G401 (cell line): ENCODE measurements around the gene DNAJC1. TPM values are rescaled to one million over a fixed set of nuclear protein-coding genes. Genes with fewer than 3 reads are reported as not detected.
"Not testable (repeated sequence)": the region's sequence is repeated elsewhere in the genome, so short reads cannot be mapped to it uniquely, and the experiment has no call there.

Experiments
- DNase-seq: peaks from one replicate; pipeline ENCODE4 v3.0.0-alpha.2; 2015; ENCODE audit warnings: low spot score
- in situ Hi-C: cut with HindIII; loops from 2 replicates; pipeline ENCODE4 v1.10.0; 2016; ENCODE audit warnings: low sequenced_read_pairs, mixed read lengths
- total RNA-seq: library from RNA; depleted of rRNA; stranded (reverse); fragments of >200 nt; shearing (Covaris generic); gene quantifications from 2 replicates; pipeline ENCODE4 v1.2.3, GENCODE V29; 2014; rRNA removed

The DNAJC1 gene, protein sequence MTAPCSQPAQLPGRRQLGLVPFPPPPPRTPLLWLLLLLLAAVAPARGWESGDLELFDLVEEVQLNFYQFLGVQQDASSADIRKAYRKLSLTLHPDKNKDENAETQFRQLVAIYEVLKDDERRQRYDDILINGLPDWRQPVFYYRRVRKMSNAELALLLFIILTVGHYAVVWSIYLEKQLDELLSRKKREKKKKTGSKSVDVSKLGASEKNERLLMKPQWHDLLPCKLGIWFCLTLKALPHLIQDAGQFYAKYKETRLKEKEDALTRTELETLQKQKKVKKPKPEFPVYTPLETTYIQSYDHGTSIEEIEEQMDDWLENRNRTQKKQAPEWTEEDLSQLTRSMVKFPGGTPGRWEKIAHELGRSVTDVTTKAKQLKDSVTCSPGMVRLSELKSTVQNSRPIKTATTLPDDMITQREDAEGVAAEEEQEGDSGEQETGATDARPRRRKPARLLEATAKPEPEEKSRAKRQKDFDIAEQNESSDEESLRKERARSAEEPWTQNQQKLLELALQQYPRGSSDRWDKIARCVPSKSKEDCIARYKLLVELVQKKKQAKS
- 143 and 147 TPM in 2 replicates for total RNA-seq

DNA sequence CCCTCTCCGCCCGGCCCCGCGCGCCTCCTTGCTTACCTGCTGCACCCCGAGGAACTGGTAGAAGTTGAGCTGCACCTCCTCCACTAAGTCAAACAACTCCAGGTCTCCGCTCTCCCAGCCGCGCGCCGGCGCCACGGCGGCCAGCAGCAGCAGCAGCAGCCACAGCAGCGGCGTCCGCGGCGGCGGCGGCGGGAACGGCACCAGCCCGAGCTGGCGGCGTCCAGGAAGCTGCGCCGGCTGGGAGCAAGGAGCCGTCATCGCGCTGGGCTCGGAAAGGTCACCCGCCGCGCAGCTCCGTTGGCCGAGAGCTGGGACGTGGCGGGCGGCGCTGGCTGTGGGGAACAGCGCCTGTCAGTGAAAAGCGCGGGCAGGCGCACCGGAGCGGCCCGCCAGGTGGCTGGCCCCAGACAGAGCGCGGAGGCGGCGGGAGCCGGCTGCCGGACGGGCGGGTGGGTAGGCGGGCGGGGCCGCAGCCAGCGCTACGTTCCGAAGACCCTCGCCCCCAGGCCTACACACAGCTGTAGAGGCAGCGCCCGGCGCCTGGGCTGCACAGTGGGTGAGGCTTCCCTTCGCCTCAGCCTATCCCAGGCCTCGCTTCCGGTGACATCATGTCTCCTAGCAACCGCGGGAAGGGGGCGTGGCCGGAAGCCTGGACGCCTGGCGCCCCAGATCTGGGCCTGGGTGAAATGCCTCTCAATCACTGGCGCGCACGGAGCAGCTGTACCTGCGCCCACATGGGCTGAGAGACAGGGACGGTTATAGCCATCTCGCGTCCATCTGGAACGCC is at the start of gene DNAJC1:
TSS of gene DNAJC1 (minus strand) at position 554 of the 787 bp plus-strand sequence. CDS start at position 258, 296 bp downstream.
- in situ Hi-C loops, result no loop called here
- DNase-seq, result peak; percentile 96

DNA sequence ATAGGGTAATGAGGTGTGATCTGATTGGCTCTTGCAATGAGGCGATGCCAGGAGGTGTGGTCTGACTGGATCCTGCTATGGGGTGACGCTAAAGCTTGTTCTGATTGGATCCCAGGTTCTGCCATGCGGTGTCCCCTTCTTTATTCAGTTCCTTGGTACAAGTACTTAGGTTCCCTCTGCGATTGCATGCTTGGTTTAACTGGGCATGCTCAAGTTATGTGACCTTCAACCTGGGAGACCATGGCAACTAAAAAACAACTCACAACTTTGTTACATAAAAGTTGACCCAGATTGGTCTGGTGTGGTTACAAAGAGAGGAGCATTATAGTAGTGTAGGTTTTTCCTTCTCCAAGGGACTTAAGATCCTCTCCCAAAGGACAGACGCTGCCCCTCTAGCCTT is 49.5 kb upstream of the DNAJC1 start:
- in situ Hi-C loops, result no loop called here
- DNase-seq, result no peak

DNA sequence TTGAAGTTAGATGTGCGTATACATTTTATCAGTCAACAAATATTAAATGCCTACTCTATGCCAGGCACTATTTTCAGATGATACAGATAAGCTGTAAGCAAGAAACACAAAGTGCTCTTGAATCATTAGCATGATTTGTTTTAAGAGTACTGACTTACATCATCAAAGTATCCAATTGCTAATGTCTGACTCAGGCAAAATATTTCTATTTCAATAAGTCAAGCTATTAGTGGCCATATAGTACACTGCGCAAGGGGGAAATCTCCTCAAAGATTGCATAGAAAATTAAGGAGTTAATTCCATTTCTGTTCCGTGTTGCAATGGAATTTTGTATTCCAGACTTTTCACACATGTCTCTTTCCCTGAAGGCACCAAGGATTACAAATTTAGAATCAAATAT is 46.1 kb upstream of the DNAJC1 start:
- no peak for DNase-seq
- in situ Hi-C loops, result no loop called here

DNA sequence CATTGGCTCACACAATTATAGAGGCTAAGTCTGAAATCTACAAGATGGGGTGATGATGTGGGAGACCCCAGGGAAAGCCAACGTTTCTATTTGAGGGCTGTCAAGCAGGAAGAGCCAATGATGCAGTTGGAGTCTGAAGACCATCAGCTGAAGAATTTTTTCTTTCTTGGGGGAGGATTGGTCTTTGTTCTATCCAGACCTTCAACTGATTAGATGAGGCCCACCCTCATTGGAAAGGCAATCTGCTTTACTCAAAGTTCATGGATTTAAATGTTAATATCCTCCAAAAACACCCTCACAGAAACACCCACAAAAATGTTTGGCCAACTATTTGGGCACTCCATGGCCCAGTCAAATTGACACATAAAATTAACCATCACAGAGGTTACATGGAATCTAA is 44.3 kb upstream of the DNAJC1 start:
- DNase-seq, result no peak
- in situ Hi-C loops, result no loop called here

DNA sequence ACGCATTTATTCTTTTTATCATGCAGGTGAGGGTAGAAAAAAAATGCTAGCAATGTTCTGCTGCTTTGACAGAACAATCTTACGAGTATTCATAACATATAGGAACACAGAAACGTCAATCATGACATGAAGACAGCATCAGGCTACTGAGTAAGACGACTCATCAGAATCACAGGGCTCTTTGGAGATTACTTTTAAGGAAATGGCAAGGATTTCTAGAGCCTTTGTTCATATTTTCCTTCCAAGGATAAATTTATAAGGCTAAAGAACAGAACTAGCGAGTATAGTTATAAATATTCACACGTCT is 39.8 kb upstream of the DNAJC1 start:
- no peak for DNase-seq
- in situ Hi-C loops, result no loop called here

DNA sequence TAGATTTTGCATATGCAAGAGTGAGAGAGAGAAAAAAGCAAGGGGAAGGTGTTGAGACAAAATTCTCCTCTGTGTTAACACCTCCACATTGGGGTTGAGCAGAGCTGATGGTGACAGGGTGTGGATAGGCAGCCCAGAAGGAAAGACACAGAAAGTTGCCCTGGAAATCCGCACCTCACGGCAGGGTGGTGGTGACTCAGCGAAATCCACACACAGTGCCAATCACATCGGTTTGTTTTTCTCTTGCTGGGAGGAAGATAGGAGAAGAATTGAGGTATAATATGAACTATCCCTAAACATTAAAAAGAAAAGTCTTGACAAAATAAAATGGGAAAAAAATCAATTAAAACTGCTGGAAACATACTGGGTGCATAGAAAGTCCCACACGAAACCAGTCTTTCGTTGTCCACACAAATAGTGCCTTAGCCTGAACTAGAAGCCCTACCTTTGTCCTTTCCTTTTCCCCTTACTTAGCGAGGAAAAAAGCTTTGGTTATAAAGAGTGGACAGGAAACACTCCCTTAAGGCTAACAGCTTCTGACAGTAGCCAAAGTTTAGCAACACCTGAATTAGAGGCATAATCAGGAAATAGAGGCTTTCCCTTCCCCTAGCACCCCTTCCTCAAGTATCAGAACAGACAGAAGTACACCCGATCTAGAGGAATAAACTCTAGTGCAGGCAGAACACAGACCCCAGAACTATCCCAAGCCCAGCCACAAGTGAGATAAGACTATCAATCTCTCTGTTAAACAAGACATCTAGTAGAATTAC is 39.2 kb upstream of the DNAJC1 start:
- in situ Hi-C loops, result no loop called here
- no peak for DNase-seq

DNA sequence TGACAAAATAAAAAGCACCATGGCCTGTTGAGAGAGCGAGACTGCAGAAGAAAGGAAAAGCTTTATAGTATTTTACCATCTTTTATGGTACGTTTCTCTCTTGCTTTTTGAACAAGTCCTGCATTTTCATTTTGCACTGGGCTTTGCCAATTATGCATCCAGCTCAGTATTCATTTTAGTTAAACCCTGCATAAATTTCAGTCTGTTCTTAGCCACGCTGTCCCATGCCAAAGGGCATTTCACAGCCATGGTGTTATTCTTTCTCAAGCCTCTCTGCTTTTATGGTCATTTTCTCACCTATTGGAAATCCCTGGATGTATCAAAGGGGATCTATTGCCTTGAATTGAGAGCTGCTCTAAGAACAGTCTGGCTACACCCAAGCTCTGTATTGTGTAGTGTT is 30.8 kb upstream of the DNAJC1 start:
- in situ Hi-C loops, result no loop called here

DNA sequence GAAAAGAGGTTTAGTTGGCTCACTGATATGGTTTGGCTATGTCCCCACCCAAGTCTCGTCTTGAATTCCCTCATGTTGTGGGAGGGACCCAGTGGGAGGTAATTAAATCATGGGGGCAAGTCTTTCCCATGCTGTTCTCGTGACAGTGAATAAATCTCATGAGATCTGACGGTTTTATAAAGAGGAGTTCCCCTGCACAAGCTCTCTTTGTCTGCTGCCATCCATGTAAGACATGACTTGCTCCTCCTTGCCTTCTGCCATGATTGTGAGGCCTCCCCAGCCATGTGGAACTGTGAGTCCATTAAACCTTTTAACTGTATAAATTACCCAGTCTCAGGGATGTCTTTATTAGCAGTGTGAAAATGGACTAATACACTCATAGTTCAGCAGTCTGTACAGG is 28.7 kb upstream of the DNAJC1 start:
- DNase-seq, in situ Hi-C loops: not testable (repeated sequence)

More for the DNA sequence above, 30.8 kb upstream of the DNAJC1 start:
- DNase-seq, result no peak

DNA sequence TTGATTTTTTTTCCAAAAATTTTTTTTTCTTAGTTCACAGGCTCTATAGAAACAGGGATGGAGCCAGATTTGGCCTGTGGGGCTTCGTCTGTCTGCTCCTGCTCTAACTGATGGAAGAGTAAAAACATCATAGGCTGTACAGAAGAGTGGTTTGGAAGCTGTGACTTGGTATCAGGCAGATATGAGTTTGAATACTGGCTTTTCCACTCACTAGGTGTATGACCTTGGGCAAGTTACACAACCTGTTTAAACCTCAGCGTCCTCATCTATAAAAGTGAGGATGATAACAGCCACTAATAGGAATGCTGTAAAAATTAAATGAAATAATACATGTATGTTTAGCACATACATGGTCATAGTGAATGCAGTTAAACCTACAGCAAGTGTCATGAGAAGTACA is 26.9 kb upstream of the DNAJC1 start:
- DNase-seq, result no peak
- in situ Hi-C loops, result no loop called here

DNA sequence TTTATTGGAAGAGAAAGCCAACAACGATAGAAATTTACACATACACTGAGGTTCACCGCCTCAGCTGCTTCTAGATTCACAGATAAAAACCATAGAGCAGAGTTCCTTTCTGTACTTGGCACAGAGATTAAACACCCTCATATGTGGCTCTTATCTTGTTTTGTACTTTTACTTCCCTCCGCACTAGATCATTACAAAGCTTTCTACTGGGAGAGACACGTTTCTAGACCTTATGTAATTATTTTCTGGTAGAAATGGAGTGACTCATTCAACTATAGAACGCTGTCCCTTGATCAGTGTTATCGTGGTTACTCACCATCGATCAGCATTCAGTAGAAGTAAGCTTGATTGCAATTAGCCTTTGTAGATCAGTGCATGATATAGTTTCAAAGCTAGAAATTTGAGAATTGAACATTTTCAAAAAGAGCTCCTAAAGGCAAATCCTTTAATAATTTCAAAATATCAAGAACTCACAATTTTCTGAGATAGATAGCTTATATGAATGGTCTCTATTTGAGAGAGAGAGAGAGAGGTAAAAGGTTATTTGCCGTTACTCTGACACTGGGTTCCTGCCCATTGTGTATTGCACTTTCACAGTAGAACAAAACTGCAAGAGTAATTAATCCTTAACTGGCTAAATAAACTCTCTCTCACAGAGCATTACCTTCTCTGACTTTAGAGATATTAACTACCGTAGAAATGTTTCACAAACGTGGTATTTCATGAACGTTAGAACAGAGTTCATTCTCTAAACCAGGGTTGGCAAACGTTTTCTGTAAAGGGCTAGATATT is 26.1 kb upstream of the DNAJC1 start:
- in situ Hi-C loops, result no loop called here

DNA sequence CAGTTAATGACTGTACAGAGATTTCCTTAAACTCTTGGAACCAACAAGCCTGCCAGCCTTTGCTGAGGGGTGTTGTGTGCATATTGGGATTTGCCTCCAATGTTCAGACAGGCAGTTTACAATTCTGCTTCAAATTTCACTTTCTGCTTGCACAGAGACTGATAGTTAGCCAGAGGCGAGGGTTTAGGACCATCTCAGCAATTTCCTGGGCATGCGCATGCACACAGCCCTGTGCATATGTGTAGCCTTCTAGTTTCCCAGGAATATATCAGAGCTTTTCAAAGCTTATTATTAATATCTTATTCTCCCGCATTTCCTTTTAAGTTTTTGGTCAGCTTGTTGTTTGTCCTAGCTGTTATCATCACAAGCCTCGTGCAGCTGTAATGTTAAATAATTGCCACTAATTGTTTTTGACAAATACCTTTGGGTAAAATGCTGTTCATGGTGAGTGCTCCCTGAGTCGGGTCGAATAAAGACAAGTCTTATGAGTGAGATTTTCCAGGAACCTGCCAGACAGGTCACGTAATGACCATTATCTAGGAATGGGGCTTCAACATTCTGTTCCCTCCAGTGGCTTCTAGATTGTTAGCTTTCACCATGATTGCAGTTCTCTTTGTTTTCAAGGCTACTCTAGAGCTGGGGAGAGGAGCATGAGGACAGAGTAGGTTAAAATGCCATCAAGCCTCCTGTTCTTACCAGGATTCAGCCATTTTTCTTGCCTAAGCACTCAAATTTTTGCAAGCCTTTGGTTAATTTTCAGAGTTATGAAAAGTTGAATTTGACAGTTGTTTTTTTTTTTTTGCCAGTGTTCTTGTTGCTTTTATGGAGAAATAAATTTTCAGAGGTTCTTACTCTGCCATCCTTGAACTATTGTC is 24.1 kb upstream of the DNAJC1 start:
- in situ Hi-C loops, result no loop called here
- no peak for DNase-seq

More for the DNA sequence above, 26.1 kb upstream of the DNAJC1 start:
- DNase-seq, result no peak

DNA sequence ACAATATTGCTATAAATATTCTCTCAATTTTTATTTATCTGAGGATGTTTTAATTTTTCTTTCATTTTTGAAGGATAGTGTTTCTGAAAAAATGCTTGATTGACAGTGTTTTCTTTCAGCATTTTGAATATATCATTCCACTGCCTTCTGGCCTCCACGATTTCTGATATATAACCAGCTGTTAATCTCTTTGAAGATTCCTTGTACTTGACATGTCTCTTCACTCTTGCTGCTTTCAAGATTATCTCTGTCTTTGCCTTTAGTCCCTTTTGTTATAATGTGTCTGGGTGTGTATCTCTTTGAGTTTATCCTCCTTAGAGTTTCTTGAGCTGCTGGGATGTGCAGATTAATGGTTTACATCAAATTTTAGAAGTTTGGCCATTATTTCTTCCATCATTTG is 22.8 kb upstream of the DNAJC1 start:
- DNase-seq, result no peak
- in situ Hi-C loops, result no loop called here

DNA sequence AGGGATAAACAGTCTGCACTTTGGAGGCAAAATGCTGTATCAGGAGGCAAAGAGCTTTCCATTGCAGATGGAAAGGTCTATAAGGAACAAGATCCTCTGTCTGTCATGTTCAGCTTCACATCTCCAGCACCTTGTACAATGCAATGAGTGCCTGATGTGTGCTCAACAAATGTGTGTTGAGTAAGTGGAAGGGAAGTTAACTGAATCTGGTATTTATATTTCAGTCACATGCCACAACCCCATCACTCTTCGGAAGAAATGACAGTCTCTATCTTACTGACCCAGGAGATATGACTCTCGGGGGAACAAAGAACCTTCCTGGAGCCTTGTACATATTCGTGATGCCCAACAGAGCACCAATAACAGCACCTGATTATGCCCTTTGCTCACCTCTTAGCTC is 20.0 kb upstream of the DNAJC1 start:
- DNase-seq, result no peak
- in situ Hi-C loops, result no loop called here

DNA sequence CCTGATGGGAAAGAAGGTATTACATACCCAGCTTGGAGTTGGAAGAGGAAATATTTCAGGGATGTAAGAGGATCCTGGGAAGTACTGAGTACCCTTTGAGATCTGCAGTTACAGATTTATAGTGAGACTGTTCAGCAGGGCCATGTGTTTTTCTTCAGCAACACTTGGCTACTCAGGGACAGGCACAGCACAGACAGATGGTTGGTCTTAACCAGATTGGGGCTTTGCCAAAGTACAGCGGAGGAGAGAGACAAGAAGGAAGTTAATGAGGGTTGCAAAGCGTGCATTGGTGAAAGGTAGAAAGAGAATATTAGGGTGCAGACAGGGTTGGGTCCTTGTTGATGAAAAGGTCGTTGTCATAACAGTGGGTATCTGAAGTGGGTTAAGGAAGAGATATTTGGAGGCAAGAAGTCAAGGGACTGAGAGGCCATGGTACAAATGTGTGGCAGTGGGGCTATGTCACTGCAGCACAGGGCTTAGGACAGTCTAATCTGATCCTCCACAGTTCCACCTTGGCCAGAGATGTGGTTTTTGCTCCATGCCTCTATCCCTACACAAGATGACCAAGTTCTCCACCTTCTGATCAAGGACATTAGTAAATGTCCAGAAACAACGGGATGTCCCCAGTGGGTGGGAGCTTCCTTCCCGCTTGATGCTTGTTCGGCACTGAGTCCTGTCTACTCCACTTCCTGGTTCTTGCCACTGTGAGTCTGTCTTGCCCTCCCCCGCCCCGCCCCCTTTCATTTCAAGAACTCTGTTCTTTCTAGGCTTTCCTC is 18.9 kb upstream of the DNAJC1 start:
- DNase-seq, result peak; percentile 50
- in situ Hi-C loops, result no loop called here

DNA sequence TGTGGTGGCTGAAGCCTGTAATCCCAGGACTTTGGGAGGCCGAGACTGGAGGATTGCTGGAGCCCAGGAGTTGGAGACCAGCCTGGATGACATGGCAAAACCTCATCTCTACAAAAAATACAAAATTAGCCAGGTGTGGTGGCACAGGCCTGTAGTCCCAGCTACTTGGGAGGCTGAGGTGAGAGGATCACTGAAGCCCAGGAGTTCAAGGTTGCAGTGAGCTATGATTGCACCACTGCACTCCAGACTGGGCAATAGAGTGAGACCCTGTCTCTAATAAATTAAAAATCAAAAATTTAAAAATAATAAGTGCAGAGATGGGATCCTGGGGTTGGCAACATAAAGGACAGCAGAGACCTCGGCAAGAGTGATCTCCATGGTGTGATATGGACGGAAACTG is 17.6 kb upstream of the DNAJC1 start:
- DNase-seq, in situ Hi-C loops: not testable (repeated sequence)

DNA sequence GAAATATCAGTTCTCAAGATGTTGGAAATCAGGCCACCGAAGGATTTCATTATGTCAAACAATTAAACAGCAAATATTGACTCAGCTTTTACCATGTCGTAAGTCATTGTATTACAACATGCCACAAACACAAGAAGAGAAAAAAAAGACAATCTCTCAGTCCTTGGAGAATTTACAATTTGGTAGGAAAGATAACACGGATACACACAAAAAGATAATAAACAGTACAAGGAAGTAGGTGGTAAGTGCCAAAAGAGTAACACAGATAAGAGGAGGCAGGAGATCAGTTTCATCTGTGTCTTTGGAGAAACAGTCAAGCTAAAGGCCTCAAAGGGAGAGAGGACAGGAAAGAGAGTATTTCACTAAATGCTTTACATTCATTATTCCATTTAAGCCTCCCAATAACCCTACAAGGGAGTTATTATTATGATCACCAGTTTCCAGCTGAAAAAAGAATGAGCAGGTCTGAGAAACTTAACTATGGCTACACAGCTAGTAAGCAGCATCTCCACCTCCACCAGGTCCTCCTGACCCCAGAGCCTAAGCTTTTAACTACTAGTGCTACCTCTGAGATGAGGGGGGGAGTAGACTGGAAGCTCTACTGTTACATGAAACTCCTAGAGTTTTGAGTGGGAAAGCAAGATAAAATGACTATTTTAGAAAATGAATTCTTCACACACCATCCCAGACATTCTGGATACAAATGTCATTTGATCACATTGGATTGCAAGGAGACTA is 13.9 kb upstream of the DNAJC1 start:
- DNase-seq, result no peak
- in situ Hi-C loops, result no loop called here
